HEK293T (cell line): Measurements from ENCODE around the gene SAFB2.

ENCODE experiments used
- CTCF ChIA-PET: fragments of 350-600 bp; formaldehyde crosslinking; extraction: SDS; loops from one replicate; lab custom pipeline; 2021; ENCODE audit warnings: antibody characterized with exemption, inconsistent platforms; lab: Yijun Ruan, JAX
- POLR2A ChIA-PET: fragments of 350-600 bp; formaldehyde crosslinking; extraction: SDS; loops from one replicate; lab custom pipeline; 2020; ENCODE audit warnings: antibody characterized with exemption, inconsistent platforms; lab: Yijun Ruan, JAX
- DNase-seq: peaks from one replicate; pipeline ENCODE4 v3.0.0; 2012; ENCODE audit warnings: mixed read lengths; ENCODE audit errors: extremely low spot score
- ARNT ChIP-seq: fragments of 450-650 bp; IDR thresholded peaks from 2 replicates; pipeline ENCODE4 v1.6.1; 2017; ENCODE audit warnings: mild to moderate bottlenecking
- BHLHE40 ChIP-seq: fragments of 450-650 bp; IDR thresholded peaks from 2 replicates; pipeline ENCODE4 v1.6.1; 2016; ENCODE audit warnings: mild to moderate bottlenecking, moderate library complexity, borderline replicate concordance
- CTBP1 ChIP-seq: fragments of 450-650 bp; IDR thresholded peaks from 2 replicates; pipeline ENCODE4 v1.6.1; 2016; ENCODE audit warnings: borderline replicate concordance
- ELF4 ChIP-seq: fragments of 450-650 bp; IDR thresholded peaks from 2 replicates; pipeline ENCODE4 v1.6.1; 2017; ENCODE audit warnings: antibody characterized with exemption
- FOXA1 ChIP-seq: fragments of 450-650 bp; IDR thresholded peaks from 2 replicates; pipeline ENCODE4 v1.6.1; 2016; ENCODE audit warnings: mild to moderate bottlenecking
- FOXK2 ChIP-seq: fragments of 450-650 bp; IDR thresholded peaks from 2 replicates; pipeline ENCODE4 v1.6.1; 2016; ENCODE audit warnings: mild to moderate bottlenecking
- FOXM1 ChIP-seq: fragments of 450-650 bp; IDR thresholded peaks from 2 replicates; pipeline ENCODE4 v1.6.1; 2017; ENCODE audit warnings: mild to moderate bottlenecking, borderline replicate concordance
- HDGF ChIP-seq: fragments of 450-650 bp; IDR thresholded peaks from 2 replicates; pipeline ENCODE4 v1.6.1; 2017; ENCODE audit warnings: antibody characterized with exemption, borderline replicate concordance
- L3MBTL2 ChIP-seq: fragments of 450-650 bp; conservative IDR thresholded peaks from 2 replicates; pipeline ENCODE4 v1.6.1; 2016; ENCODE audit warnings: mild to moderate bottlenecking
- LEF1 ChIP-seq: fragments of 450-650 bp; IDR thresholded peaks from 2 replicates; pipeline ENCODE4 v1.6.1; 2017; ENCODE audit warnings: mild to moderate bottlenecking, borderline replicate concordance
- NFRKB ChIP-seq: fragments of 450-650 bp; IDR thresholded peaks from 2 replicates; pipeline ENCODE4 v1.6.1; 2016; ENCODE audit warnings: mild to moderate bottlenecking, moderate library complexity
- PKNOX1 ChIP-seq: fragments of 450-650 bp; IDR thresholded peaks from 2 replicates; pipeline ENCODE4 v1.6.1; 2016
- SP1 ChIP-seq: fragments of 450-650 bp; IDR thresholded peaks from 2 replicates; pipeline ENCODE4 v1.6.1; 2017
- SUZ12 ChIP-seq: fragments of 450-650 bp; IDR thresholded peaks from 2 replicates; pipeline ENCODE4 v1.6.1; 2016; ENCODE audit warnings: mild to moderate bottlenecking
- TARDBP ChIP-seq: fragments of 450-650 bp; IDR thresholded peaks from 2 replicates; pipeline ENCODE4 v1.6.1; 2016
- ZNF384 ChIP-seq: fragments of 450-650 bp; IDR thresholded peaks from 2 replicates; pipeline ENCODE4 v1.6.1; 2016

SAFB2 gene

GRCh38 chr19:5619946-5620345, 2.6 kb downstream of the SAFB2 start:
- TF ChIP-seq SP1 = no peak
- no peak for TF ChIP-seq FOXM1
- no peak for TF ChIP-seq TARDBP
- TF ChIP-seq LEF1 = no peak
- TF ChIP-seq BHLHE40 = no peak
- no peak for TF ChIP-seq ARNT
- no peak for TF ChIP-seq L3MBTL2
- TF ChIP-seq CTBP1 = no peak
- no peak for TF ChIP-seq PKNOX1
- no peak for TF ChIP-seq ZNF384
- TF ChIP-seq NFRKB = no peak
- ChIA-PET POLR2A (no interaction called here), CTCF (no interaction called here)
- DNase-seq = no peak

GRCh38 chr19:5618591-5618990, 4.0 kb downstream of the SAFB2 start:
- CTCF ChIA-PET = no interaction called here
- DNase-seq = no peak
- POLR2A ChIA-PET = interaction anchor here (1.5 kb wide), 1 partner anchor 10 kb away, joined by 4 read pairs; no protein-coding TSS in a partner anchor
- no peak for TF ChIP-seq PKNOX1
- no peak for TF ChIP-seq L3MBTL2
- no peak for TF ChIP-seq FOXM1
- TF ChIP-seq FOXA1 = no peak
- no peak for TF ChIP-seq ELF4
- no peak for TF ChIP-seq CTBP1
- no peak for TF ChIP-seq SP1
- no peak for TF ChIP-seq LEF1
- TF ChIP-seq ZNF384 = no peak
- TF ChIP-seq SUZ12 = no peak
- TF ChIP-seq BHLHE40 = no peak
- TF ChIP-seq FOXK2 = no peak
- no peak for TF ChIP-seq HDGF
- no peak for TF ChIP-seq ARNT
- no peak for TF ChIP-seq NFRKB
- TF ChIP-seq TARDBP = no peak

GRCh38 chr19:5617080-5617479, 5.5 kb downstream of the SAFB2 start:
- POLR2A ChIA-PET = no interaction called here
- CTCF ChIA-PET = no interaction called here
- no peak for DNase-seq
- TF ChIP-seq ZNF384 = no peak
- no peak for TF ChIP-seq FOXA1
- TF ChIP-seq LEF1 = no peak
- TF ChIP-seq CTBP1 = no peak
- TF ChIP-seq FOXM1 = no peak
- no peak for TF ChIP-seq NFRKB
- TF ChIP-seq SP1 = no peak
- no peak for TF ChIP-seq HDGF
- no peak for TF ChIP-seq SUZ12
- TF ChIP-seq L3MBTL2 = no peak
- no peak for TF ChIP-seq BHLHE40
- TF ChIP-seq ARNT = no peak
- TF ChIP-seq TARDBP = no peak
- no peak for TF ChIP-seq FOXK2
- TF ChIP-seq PKNOX1 = no peak
- no peak for TF ChIP-seq ELF4

- POLR2A ChIA-PET = no interaction called here
- TF ChIP-seq PKNOX1 (no peak), SP1 (no peak), FOXK2 (no peak), CTBP1 (no peak), L3MBTL2 (no peak), NFRKB (no peak), LEF1 (no peak), ARNT (no peak), ELF4 (no peak), SUZ12 (no peak), HDGF (no peak)
- CTCF ChIA-PET = interaction anchor here (0.6 kb wide), 1 partner anchor 1447 kb away, joined by 3 read pairs; no protein-coding TSS in a partner anchor
- no peak for DNase-seq
Observed at GRCh38 chr19:5615756-5616327, 6.7 kb downstream of the SAFB2 start.

GRCh38 chr19:5612891-5613865, 9.4 kb downstream of the SAFB2 start:
- no peak for DNase-seq
- ChIA-PET CTCF (interaction anchor here (0.6 kb wide), 1 partner anchor 73 kb away, joined by 3 read pairs; no protein-coding TSS in a partner anchor), POLR2A (no interaction called here)
- TF ChIP-seq HDGF (no peak), NFRKB (no peak), PKNOX1 (no peak)
